ENCODE results near the gene ACCS. TPM values are rescaled to one million over a fixed set of nuclear protein-coding genes. Genes with fewer than 3 reads are reported as not detected.

Gene ACCS
- total RNA-seq, 1 experiment from 2014 or later = 7.5 TPM

DNA sequence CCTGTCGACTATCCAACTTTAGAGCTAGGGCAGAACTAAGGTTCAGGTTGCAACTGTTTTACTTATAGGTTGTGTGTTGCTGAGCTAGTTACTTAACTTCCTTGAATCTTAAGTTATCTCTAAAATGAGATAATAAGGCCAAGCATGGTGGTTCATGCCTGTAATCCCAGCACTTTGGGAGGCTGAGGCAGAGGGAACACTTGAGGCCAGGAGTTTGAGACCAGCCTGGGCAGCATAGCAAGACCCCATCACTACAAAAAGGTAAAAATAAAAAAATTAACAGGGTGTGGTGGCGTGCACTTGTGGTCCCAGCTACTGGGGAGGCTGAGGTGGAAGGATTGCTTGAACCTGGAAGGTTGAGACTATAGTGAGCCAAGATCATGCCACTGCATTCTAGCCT lies 2.1 kb downstream of the ACCS start:
- H4K5ac ChIP-seq (ENCODE audit: insufficient read length, low read depth, low read length) = no peak overlapping the region
- H3K9ac ChIP-seq (ENCODE audit: extremely low read depth, insufficient read length, low read length) = no peak overlapping the region
- H3K9me3 ChIP-seq (ENCODE audit: control insufficient read depth, low read depth, low read length) = no peaks in the 10 kb centered on the region
- H3T11ph ChIP-seq (ENCODE audit: low read length) = no peak overlapping the region
- Mint-ChIP-seq H3K36me3 (ENCODE audit: insufficient read depth in 1 of 3, low read depth in 3 of 3) (peaks cover 0 to 6% (median 3%) of the 10 kb centered on the region in 3 experiments; a peak in 5 of 7 replicates), H3K4me1 (peaks cover 30 to 32% of the 10 kb centered on the region in 2 experiments), H3K27me3 (ENCODE audit: low read depth) (peaks cover 17% of the 10 kb centered on the region), H3K9me3 (peaks cover 0 to 2% of the 10 kb centered on the region in 2 experiments; a peak in 3 of 5 replicates), H3K4me3 (no peak overlapping the region), H3K27ac (no peak overlapping the region)
- no peaks in the 10 kb centered on the region for H4K20me1 ChIP-seq (ENCODE audit: control insufficient read depth, insufficient read depth, insufficient read length)
- no peak overlapping the region for H3K27ac ChIP-seq (ENCODE audit: insufficient read length, low read depth, low read length)
- H2BK15ac ChIP-seq (ENCODE audit: low read depth, low read length) = no peak overlapping the region
- H3K4me2 ChIP-seq (ENCODE audit: insufficient read depth, insufficient read length, low read length) = no peak overlapping the region
- no peak overlapping the region for H3K18ac ChIP-seq (ENCODE audit: insufficient read length, low read depth, low read length)
- no peak overlapping the region for H2BK12ac ChIP-seq (ENCODE audit: insufficient read length, low read depth, low read length)
- no peak overlapping the region for H3K14ac ChIP-seq (ENCODE audit: insufficient read depth, low read length)
- H3K79me2 ChIP-seq (ENCODE audit: insufficient read depth, low read length) = no peaks in the 10 kb centered on the region
- WGBS (ENCODE audit: extremely low coverage, insufficient read length, low lambda C conversion rate) = no CpG with 5 or more reads among the region's 2 CpGs
- no peak overlapping the region for H2BK20ac ChIP-seq (ENCODE audit: low read depth, low read length, poor library complexity, severe bottlenecking)
- no peaks in the 10 kb centered on the region for H3K79me1 ChIP-seq (ENCODE audit: insufficient read depth, low read depth, low read length, poor library complexity, severe bottlenecking)
- H3K4me1 ChIP-seq (ENCODE audit: insufficient read depth, low read length) = no peaks in the 10 kb centered on the region
- H3K27me3 ChIP-seq (ENCODE audit: insufficient read depth, low read length) = no peaks in the 10 kb centered on the region
- peaks cover 13% of the 10 kb centered on the region for H3K23me2 ChIP-seq (ENCODE audit: insufficient read length, low read depth, low read length, poor library complexity, severe bottlenecking)
- H2BK120ac ChIP-seq (ENCODE audit: low read depth, low read length, poor library complexity, severe bottlenecking) = no peak overlapping the region
- no peak overlapping the region for H2BK5ac ChIP-seq (ENCODE audit: insufficient read length, low read length)
- H2AFZ ChIP-seq (ENCODE audit: low read length) = no peak overlapping the region
- no peak for DNase-seq
- no peak overlapping the region for H3K23ac ChIP-seq (ENCODE audit: insufficient read length, low read depth, low read length)
- TF ChIP-seq, protein P1, sequence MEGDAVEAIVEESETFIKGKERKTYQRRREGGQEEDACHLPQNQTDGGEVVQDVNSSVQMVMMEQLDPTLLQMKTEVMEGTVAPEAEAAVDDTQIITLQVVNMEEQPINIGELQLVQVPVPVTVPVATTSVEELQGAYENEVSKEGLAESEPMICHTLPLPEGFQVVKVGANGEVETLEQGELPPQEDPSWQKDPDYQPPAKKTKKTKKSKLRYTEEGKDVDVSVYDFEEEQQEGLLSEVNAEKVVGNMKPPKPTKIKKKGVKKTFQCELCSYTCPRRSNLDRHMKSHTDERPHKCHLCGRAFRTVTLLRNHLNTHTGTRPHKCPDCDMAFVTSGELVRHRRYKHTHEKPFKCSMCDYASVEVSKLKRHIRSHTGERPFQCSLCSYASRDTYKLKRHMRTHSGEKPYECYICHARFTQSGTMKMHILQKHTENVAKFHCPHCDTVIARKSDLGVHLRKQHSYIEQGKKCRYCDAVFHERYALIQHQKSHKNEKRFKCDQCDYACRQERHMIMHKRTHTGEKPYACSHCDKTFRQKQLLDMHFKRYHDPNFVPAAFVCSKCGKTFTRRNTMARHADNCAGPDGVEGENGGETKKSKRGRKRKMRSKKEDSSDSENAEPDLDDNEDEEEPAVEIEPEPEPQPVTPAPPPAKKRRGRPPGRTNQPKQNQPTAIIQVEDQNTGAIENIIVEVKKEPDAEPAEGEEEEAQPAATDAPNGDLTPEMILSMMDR (conservative IDR thresholded peaks at IDR 0.05) = no peak
- H2AK5ac ChIP-seq (ENCODE audit: insufficient read length, low read length) = no peak overlapping the region
- H3K56ac ChIP-seq (ENCODE audit: insufficient read length, low read depth, low read length) = no peak overlapping the region
- no peak overlapping the region for H4K91ac ChIP-seq (ENCODE audit: insufficient read length, low read depth, low read length)
- no peak overlapping the region for H3K4ac ChIP-seq (ENCODE audit: low read depth, low read length)
- no peak overlapping the region for H4K8ac ChIP-seq (replicated peaks; ENCODE audit: insufficient read length, low read depth, low read length)

All from H9 (cell line).